HepG2 (cell line): ENCODE results near the gene MAPK8IP1. TPM values are rescaled to one million over a fixed set of nuclear protein-coding genes. Genes with fewer than 3 reads are reported as not detected.
A peak's percentile ranks its signal among the peaks of the same experiment; 100 is the strongest.

Experiments used
- EED ChIP-seq: sonication (generic); formaldehyde crosslinking; IDR thresholded peaks from 2 replicates; pipeline ENCODE4 v1.5.0; 2020; ENCODE audit warnings: mild to moderate bottlenecking, missing genetic modification reagents
- KDM3A ChIP-seq: IDR thresholded peaks from 2 replicates; pipeline ENCODE4 v1.6.1; 2018; ENCODE audit warnings: low read depth, missing compliant biosample characterization
- NR2F2 ChIP-seq: IDR thresholded peaks from 2 replicates; pipeline ENCODE4 v1.6.1; 2012; ENCODE audit warnings: low read depth, inconsistent platforms, borderline replicate concordance
- PHF8 ChIP-seq: sonication (generic); formaldehyde crosslinking; IDR thresholded peaks from 2 replicates; pipeline ENCODE4 v1.5.0; 2020; ENCODE audit warnings: missing genetic modification reagents
- POGZ ChIP-seq: sonication (generic); formaldehyde crosslinking; IDR thresholded peaks from 2 replicates; pipeline ENCODE4 v1.4.0; 2020; ENCODE audit warnings: mild to moderate bottlenecking, missing genetic modification reagents
- SATB2 ChIP-seq: sonication (generic); formaldehyde crosslinking; IDR thresholded peaks from 2 replicates; pipeline ENCODE4 v1.5.0; 2020; ENCODE audit warnings: missing genetic modification reagents
- SMARCC2 ChIP-seq: fragments of 450-650 bp; IDR thresholded peaks from 2 replicates; pipeline ENCODE4 v1.6.1; 2017; ENCODE audit warnings: antibody characterized with exemption, mild to moderate bottlenecking
- SNAPC4 ChIP-seq: sonication (generic); formaldehyde crosslinking; IDR thresholded peaks from 2 replicates; pipeline ENCODE4 v1.4.0; 2020; ENCODE audit warnings: mild to moderate bottlenecking, missing genetic modification reagents
- ZBTB2 ChIP-seq: sonication (generic); formaldehyde crosslinking; IDR thresholded peaks from 2 replicates; pipeline ENCODE4 v1.8.0; 2022; ENCODE audit warnings: low read depth, missing genetic modification reagents
- ZBTB7A ChIP-seq: sonication (generic); formaldehyde crosslinking; IDR thresholded peaks from 2 replicates; pipeline ENCODE4 v1.8.0; 2022; ENCODE audit warnings: mild to moderate bottlenecking, missing genetic modification reagents
- ZNF124 ChIP-seq: sonication (generic); formaldehyde crosslinking; IDR thresholded peaks from 2 replicates; pipeline ENCODE4 v1.4.0; 2020; ENCODE audit warnings: missing genetic modification reagents
- ZNF275 ChIP-seq: sonication (generic); formaldehyde crosslinking; IDR thresholded peaks from 2 replicates; pipeline ENCODE4 v1.8.0; 2022; ENCODE audit warnings: missing genetic modification reagents, mild to moderate bottlenecking, inconsistent platforms, borderline replicate concordance
- ZNF3 ChIP-seq: IDR thresholded peaks from 2 replicates; pipeline ENCODE4 v1.7.0; 2017; ENCODE audit warnings: inconsistent platforms
- ZNF382 ChIP-seq: sonication (generic); formaldehyde crosslinking; IDR thresholded peaks from 2 replicates; pipeline ENCODE4 v1.5.0; 2020; ENCODE audit warnings: missing genetic modification reagents, mild to moderate bottlenecking, borderline replicate concordance
- ZNF574 ChIP-seq: sonication (generic); formaldehyde crosslinking; IDR thresholded peaks from 2 replicates; pipeline ENCODE4 v1.4.0; 2020; ENCODE audit warnings: missing genetic modification reagents
- ZNF598 ChIP-seq: sonication (generic); formaldehyde crosslinking; IDR thresholded peaks from 2 replicates; pipeline ENCODE4 v1.5.1; 2020; ENCODE audit warnings: mild to moderate bottlenecking, missing genetic modification reagents, borderline replicate concordance
- ZNF704 ChIP-seq: sonication (generic); formaldehyde crosslinking; IDR thresholded peaks from 2 replicates; pipeline ENCODE4 v1.8.1; 2023; ENCODE audit warnings: mild to moderate bottlenecking, inconsistent platforms, moderate library complexity, missing genetic modification reagents, borderline replicate concordance
- polyA plus RNA-seq, 8 experiments: library from polyadenylated mRNA; depleted of rRNA in 3 of 8; stranded (reverse) in 7 of 8; unstranded in 1 of 8; fragments of >200 nt; fragmentation: Illumina TruSeq in 4 of 8; extraction: Trizol in 4 of 8; gene quantifications; 2 replicates each; pipeline versions ENCODE4 v1.2.1 to v1.2.3, GENCODE V29; 2011 to 2016; ENCODE audit warnings: low read depth in 4 of 8, missing spikeins in 1 of 8, mixed read lengths in 1 of 8; ENCODE audit not compliant: insufficient read depth in 1 of 8
- total RNA-seq, 5 experiments: library from RNA; depleted of rRNA; stranded (reverse); fragments of >200 nt; fragmentation: Illumina TruSeq; extraction: Trizol; gene quantifications; 2 replicates each; pipeline ENCODE4 v1.2.3, GENCODE V29; 2016; ENCODE audit warnings: low read depth in 1 of 5

The MAPK8IP1 gene
- total and polyA plus RNA-seq, 2 of the 13 experiments (the other 11 are each of a cell fraction or from before 2014, with no cell fraction given): 2.2 to 4.2 TPM

GRCh38 chr11:45846974-45847910 lies 38.2 kb upstream of the MAPK8IP1 start, which contains the start of gene CRY2 (continued):
- TF ChIP-seq ZNF704 (CRISPR knock-in tag): no peak; the same call in 1 of the 2 replicates
- peak; percentile 66 for TF ChIP-seq POGZ
- TF ChIP-seq ZNF124 (CRISPR knock-in tag): no peak
- peak; percentile 43; the same call in 1 of the 2 replicates for TF ChIP-seq ZNF275 (CRISPR knock-in tag)
- peak; percentile 72 for TF ChIP-seq ZBTB2 (CRISPR knock-in tag)
- no peak for TF ChIP-seq SMARCC2
- TF ChIP-seq SATB2: 0 out of 2 replicates have a peak, but pooled peaks have one; percentile 61
- TF ChIP-seq NR2F2: no peak
- peak; percentile 90; the same call in 1 of the 2 replicates for TF ChIP-seq EED
- peak; percentile 85; the same call in 1 of the 2 replicates for TF ChIP-seq ZNF598
- TF ChIP-seq KDM3A (CRISPR knock-in tag): no peak
- no peak for TF ChIP-seq SNAPC4
- TF ChIP-seq ZNF3: no peak
- peak; percentile 92 for TF ChIP-seq PHF8
- TF ChIP-seq ZNF382 (CRISPR knock-in tag): no peak
- TF ChIP-seq ZNF574: peak; percentile 49; the same call in 1 of the 2 replicates
- TF ChIP-seq ZBTB7A: no peak
